ENCODE measurements around the gene LPIN1. TPM values are rescaled to one million over a fixed set of nuclear protein-coding genes. Genes with fewer than 3 reads are reported as not detected.

LPIN1 gene
- polyA plus RNA-seq, 1 experiment: 20.8 TPM

DNA sequence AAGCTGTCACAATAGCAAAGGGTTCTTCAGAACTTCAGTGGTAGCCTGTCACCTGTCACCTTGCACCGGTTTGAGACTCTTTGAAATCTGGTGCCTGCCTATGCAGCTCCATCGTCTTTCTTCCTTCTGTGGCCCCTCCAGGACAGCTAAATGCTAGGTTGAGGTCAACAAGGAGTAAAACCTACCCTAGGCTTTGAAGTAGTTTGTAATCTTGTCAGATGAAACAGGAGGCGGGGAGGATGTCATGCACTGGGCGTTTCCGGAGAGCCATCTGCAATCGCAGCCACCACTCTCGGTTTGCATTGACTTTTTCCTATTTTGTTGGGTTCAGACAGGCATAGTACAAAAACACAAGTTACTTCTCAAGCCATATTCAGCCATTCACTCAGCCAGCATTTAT lies 116.7 kb downstream of the LPIN1 start:
- H3K36me3 ChIP-seq (ENCODE audit: control insufficient read depth, insufficient read depth, low read length): no peaks in the 10 kb centered on the region
- no peak overlapping the region for H3K4me3 ChIP-seq (ENCODE audit: low read depth, low read length)
- TF ChIP-seq, protein P1, sequence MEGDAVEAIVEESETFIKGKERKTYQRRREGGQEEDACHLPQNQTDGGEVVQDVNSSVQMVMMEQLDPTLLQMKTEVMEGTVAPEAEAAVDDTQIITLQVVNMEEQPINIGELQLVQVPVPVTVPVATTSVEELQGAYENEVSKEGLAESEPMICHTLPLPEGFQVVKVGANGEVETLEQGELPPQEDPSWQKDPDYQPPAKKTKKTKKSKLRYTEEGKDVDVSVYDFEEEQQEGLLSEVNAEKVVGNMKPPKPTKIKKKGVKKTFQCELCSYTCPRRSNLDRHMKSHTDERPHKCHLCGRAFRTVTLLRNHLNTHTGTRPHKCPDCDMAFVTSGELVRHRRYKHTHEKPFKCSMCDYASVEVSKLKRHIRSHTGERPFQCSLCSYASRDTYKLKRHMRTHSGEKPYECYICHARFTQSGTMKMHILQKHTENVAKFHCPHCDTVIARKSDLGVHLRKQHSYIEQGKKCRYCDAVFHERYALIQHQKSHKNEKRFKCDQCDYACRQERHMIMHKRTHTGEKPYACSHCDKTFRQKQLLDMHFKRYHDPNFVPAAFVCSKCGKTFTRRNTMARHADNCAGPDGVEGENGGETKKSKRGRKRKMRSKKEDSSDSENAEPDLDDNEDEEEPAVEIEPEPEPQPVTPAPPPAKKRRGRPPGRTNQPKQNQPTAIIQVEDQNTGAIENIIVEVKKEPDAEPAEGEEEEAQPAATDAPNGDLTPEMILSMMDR (IDR thresholded peaks at IDR 0.05; ENCODE audit: insufficient read depth, low read depth, low read length): no peak
- POLR2A ChIA-PET: interaction anchor here (0.7 kb wide), 1 partner anchor 85 kb away, joined by 9 read pairs; no protein-coding TSS in a partner anchor
- CTCF ChIA-PET: interaction anchor here (0.6 to 3.8 kb wide), 8 partner anchors 14 to 1149 kb away, joined by 3 to 17 read pairs (median 3); partner anchors contain the start of gene TRIB2
- H3K27me3 ChIP-seq (ENCODE audit: control insufficient read depth, insufficient read depth, low read length): no peaks in the 10 kb centered on the region; the same call in 1 of the 2 replicates
- no peak for DNase-seq (ENCODE audit: low read depth)

DNA sequence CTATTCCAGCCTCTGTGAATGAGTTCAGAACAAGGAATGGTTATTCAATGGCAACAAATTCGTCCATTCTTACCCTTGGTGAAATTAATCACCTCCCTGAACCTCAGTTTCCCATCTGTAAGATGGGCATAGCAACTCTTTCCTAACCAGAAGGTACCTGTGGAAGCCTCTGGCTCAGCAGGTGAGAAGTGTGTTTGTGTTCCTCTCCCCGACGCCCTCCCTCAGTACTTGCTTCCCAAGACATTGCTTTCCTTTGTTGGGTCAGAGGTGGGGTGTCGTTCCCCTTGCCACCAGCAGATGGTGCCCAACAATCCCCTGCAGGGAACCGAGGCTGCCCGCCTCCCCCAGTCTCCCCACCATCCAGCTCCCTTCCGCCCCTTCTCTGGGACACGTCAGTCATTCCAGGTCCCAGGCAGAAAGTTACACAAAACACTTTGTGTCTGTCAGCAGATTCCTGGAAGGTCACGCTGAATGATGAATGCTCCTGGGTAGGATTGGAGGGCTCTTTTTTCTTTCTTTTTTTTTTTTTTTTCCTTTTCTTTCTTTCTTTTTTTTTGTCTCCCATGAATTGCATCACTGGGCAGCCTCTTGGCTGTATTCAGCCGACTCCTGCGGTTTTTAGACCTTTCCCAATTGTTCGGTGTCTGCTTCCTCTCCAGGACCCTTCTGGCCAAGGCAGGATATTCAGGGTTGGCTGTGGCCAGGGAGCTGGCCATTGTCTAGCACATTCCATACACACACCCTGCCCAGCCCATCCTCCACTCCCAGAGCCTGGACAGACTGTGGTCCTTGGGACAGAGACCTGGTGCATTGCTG lies 117.3 kb downstream of the LPIN1 start:
- TF ChIP-seq, protein P1 (IDR thresholded peaks at IDR 0.05; ENCODE audit: insufficient read depth, low read depth, low read length): peak; percentile 97
- POLR2A ChIA-PET: interaction anchor here (0.7 kb wide), 1 partner anchor 85 kb away, joined by 9 read pairs; no protein-coding TSS in a partner anchor

DNA sequence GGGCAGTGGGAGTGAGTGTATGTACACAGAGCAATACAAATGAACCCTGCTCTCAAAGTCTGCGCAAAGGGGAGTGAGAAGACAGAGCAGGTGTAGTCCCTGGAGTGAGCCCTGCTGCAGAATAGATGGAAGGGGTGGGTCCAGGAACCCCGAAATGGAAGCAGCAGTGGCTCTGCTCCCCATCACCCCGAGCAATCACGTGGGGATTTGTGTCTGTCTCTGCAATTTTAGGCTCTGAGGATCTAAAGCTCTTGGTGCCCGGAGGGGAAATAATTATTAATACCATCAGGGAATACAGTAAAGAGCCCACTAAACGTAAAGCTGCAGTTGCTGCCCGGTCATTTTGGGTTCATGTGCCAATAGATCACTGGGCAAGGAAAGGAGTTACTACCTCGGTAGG lies 118.3 kb downstream of the LPIN1 start:
- H3K27me3 ChIP-seq (ENCODE audit: control insufficient read depth, insufficient read depth, low read length): no peaks in the 10 kb centered on the region; the same call in 1 of the 2 replicates
- TF ChIP-seq, protein P1 (IDR thresholded peaks at IDR 0.05; ENCODE audit: insufficient read depth, low read depth, low read length): no peak
- CTCF ChIA-PET: interaction anchor here (0.9 to 1.9 kb wide), 6 partner anchors 9 to 1138 kb away, joined by 3 to 13 read pairs (median 4); no protein-coding TSS in a partner anchor
- POLR2A ChIA-PET: no interaction called here
- DNase-seq (ENCODE audit: low read depth): no peak
- H3K4me3 ChIP-seq (ENCODE audit: low read depth, low read length): no peak overlapping the region
- no peaks in the 10 kb centered on the region for H3K36me3 ChIP-seq (ENCODE audit: control insufficient read depth, insufficient read depth, low read length)

More for the DNA sequence above, 117.3 kb downstream of the LPIN1 start:
- Histone ChIP-seq H3K27me3 (ENCODE audit: control insufficient read depth, insufficient read depth, low read length) (no peaks in the 10 kb centered on the region; the same call in 1 of the 2 replicates), H3K4me3 (ENCODE audit: low read depth, low read length) (no peak overlapping the region), H3K36me3 (ENCODE audit: control insufficient read depth, insufficient read depth, low read length) (no peaks in the 10 kb centered on the region)
- peak; percentile 54 for DNase-seq (ENCODE audit: low read depth)
- CTCF ChIA-PET: interaction anchor here (0.6 to 3.8 kb wide), 14 partner anchors 10 to 1148 kb away, joined by 3 to 17 read pairs (median 3); partner anchors contain the start of gene TRIB2

DNA sequence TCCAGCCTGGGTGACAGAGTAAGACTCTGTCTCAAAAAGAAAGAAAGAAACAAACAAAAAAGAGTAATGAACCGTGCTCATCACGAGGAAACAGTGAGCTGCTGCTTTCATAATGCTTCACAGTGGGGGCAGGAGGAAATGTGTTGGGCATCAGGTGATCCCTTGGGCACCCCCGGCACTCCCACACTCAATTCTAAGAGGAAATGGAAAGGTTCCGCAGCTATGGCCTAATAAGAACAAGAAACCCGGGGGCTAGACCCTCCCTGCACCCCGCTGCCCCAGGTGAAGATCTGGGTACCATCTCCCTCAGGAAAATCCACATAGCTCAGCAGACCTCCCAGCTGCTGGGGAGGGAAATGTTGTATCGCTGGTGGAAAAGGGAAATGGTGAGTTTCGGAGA lies 118.9 kb downstream of the LPIN1 start:
- DNase-seq (ENCODE audit: low read depth): no peak
- ChIA-PET CTCF (interaction anchor here (0.9 to 1.9 kb wide), 4 partner anchors 8 to 1066 kb away, joined by 3 to 13 read pairs (median 4); no protein-coding TSS in a partner anchor), POLR2A (no interaction called here)
- TF ChIP-seq, protein P1 (IDR thresholded peaks at IDR 0.05; ENCODE audit: insufficient read depth, low read depth, low read length): no peak
- Histone ChIP-seq H3K36me3 (ENCODE audit: control insufficient read depth, insufficient read depth, low read length) (no peaks in the 10 kb centered on the region), H3K27me3 (ENCODE audit: control insufficient read depth, insufficient read depth, low read length) (no peaks in the 10 kb centered on the region; the same call in 1 of the 2 replicates), H3K4me3 (ENCODE audit: low read depth, low read length) (no peak overlapping the region)

DNA sequence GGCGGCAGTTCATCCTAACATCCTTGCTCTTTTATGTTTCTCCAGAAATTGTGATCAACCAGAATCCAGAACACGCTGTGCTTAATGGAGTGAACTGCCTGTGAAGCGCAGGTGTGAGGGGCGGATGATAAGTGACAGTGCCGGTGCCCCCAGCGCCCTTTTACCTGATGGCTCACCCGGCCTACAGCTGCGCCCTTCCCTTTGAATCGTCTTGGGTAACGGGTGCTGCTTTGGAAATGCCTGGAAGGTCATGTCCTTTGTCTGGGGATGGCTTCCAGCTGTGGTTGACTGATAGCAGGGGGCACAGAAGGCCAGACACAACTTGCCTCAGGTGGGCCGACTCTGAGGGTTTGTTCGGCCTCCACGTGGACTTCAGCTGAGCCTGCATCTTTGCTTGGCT lies 119.4 kb downstream of the LPIN1 start:
- H3K4me3 ChIP-seq (ENCODE audit: low read depth, low read length): no peak overlapping the region
- ChIA-PET CTCF (interaction anchor here (0.9 to 1.4 kb wide), 2 partner anchors 23 to 850 kb away, joined by 3 to 4 read pairs; no protein-coding TSS in a partner anchor), POLR2A (no interaction called here)
- TF ChIP-seq, protein P1 (IDR thresholded peaks at IDR 0.05; ENCODE audit: insufficient read depth, low read depth, low read length): no peak
- H3K27me3 ChIP-seq (ENCODE audit: control insufficient read depth, insufficient read depth, low read length): no peaks in the 10 kb centered on the region; the same call in 1 of the 2 replicates
- no peaks in the 10 kb centered on the region for H3K36me3 ChIP-seq (ENCODE audit: control insufficient read depth, insufficient read depth, low read length)
- no peak for DNase-seq (ENCODE audit: low read depth)

Measured in BJ (cell line).